Measurements from ENCODE around the gene TSPAN9. TPM values are rescaled to one million over a fixed set of nuclear protein-coding genes. Genes with fewer than 3 reads are reported as not detected.

TSPAN9 gene
- total and polyA plus RNA-seq, 11 donors, result 70.0 to 387 (median 151) TPM

GRCh38 chr12:3257411-3257810 lies 180.2 kb downstream of the TSPAN9 start:
- Histone ChIP-seq H3K4me1 (peaks cover 5 to 97% (median 78%) of the 10 kb centered on the region in 12 donors), H3K27me3 (no peaks in the 10 kb centered on the region), H3K27ac (peak overlapping the region; percentile 84 to 100 (median 92)), H3K36me3 (peaks cover 0 to 3% (median 0%) of the 10 kb centered on the region in 9 donors), H3K4me3 (no peak overlapping the region), H3K9me3 (no peaks in the 10 kb centered on the region)
- intact Hi-C loops (cut with DNase I), result no loop called here
- no peak for ATAC-seq
- 63 to 80% (median 71%) methylated on average over 3 to 7 of the region's 7 CpGs for WGBS, 4 donors
- no peak for DNase-seq
- TF ChIP-seq POLR2A (IDR thresholded peaks at IDR 0.05), result no peak
- TF ChIP-seq CTCF (IDR thresholded peaks at IDR 0.05), result no peak

- H3K27me3 ChIP-seq, result no peaks in the 10 kb centered on the region
- no peak for DNase-seq
- no peaks in the 10 kb centered on the region for H3K9me3 ChIP-seq
- peak overlapping the region in 11 of 12 donors; percentile 6 to 100 (median 90) for H3K27ac ChIP-seq
- intact Hi-C loops (cut with DNase I), result no loop called here
- H3K4me3 ChIP-seq, result no peak overlapping the region
- no peak for TF ChIP-seq POLR2A (IDR thresholded peaks at IDR 0.05)
- TF ChIP-seq CTCF (IDR thresholded peaks at IDR 0.05), result no peak
- H3K36me3 ChIP-seq, result peaks cover 0 to 3% (median 0%) of the 10 kb centered on the region in 9 donors
- H3K4me1 ChIP-seq, result peaks cover 0 to 98% (median 73%) of the 10 kb centered on the region in 12 donors
- no peak for ATAC-seq
- WGBS, 4 donors, result 56 to 63% (median 59%) methylated on average over 8 of the region's 8 CpGs
Measured at GRCh38 chr12:3259973-3260372, 182.8 kb downstream of the TSPAN9 start.

- peaks cover 0 to 100% (median 79%) of the 10 kb centered on the region in 12 donors for H3K4me1 ChIP-seq
- TF ChIP-seq POLR2A (IDR thresholded peaks at IDR 0.05), result no peak
- TF ChIP-seq CTCF (IDR thresholded peaks at IDR 0.05), result peak in 3 of 12 donors; percentile 5 to 28 (median 9)
- 41 to 55% (median 49%) methylated on average over 11 of the region's 11 CpGs for WGBS, 4 donors
- ATAC-seq (peak in 1 of 4 donors; percentile 8), DNase-seq (no peak)
- intact Hi-C loops (cut with DNase I), result no loop called here
- H3K4me3 ChIP-seq, result no peak overlapping the region
- peaks cover 0 to 3% (median 0%) of the 10 kb centered on the region in 9 donors for H3K36me3 ChIP-seq
- peak overlapping the region in 10 of 12 donors; percentile 58 to 100 (median 92) for H3K27ac ChIP-seq
- H3K9me3 ChIP-seq, result no peaks in the 10 kb centered on the region
- no peaks in the 10 kb centered on the region for H3K27me3 ChIP-seq
Measured at GRCh38 chr12:3261782-3262359, 184.7 kb downstream of the TSPAN9 start.

GRCh38 chr12:3262470-3262869 lies 185.3 kb downstream of the TSPAN9 start:
- intact Hi-C loops (cut with DNase I), result no loop called here
- Histone ChIP-seq H3K4me1 (peaks cover 0 to 100% (median 77%) of the 10 kb centered on the region in 12 donors), H3K36me3 (peaks cover 0 to 3% (median 0%) of the 10 kb centered on the region in 9 donors), H3K27me3 (no peaks in the 10 kb centered on the region), H3K27ac (peak overlapping the region in 10 of 12 donors; percentile 58 to 100 (median 92)), H3K4me3 (no peak overlapping the region), H3K9me3 (no peaks in the 10 kb centered on the region)
- ATAC-seq (peak in 1 of 4 donors; percentile 17), DNase-seq (peak in 1 of 5 donors; percentile 54)
- 61 to 69% (median 65%) methylated on average over 10 of the region's 10 CpGs for WGBS, 4 donors
- TF ChIP-seq CTCF (IDR thresholded peaks at IDR 0.05) (no peak), POLR2A (IDR thresholded peaks at IDR 0.05) (no peak)

All from heart left ventricle (tissue), 16 donors.